Activated T-cell treated with anti-CD3 and anti-CD28 coated beads for 4 hours (primary cell): ENCODE measurements around the gene PWP2.
"Not testable (repeated sequence)": the region's sequence is repeated elsewhere in the genome, so short reads cannot be mapped to it uniquely, and the experiment has no call there.

Experiments
- DNase-seq: peaks from one replicate; pipeline ENCODE4 v3.0.0-alpha.2; 2020

Gene PWP2

GRCh38 chr21:44167527-44167926, 60.3 kb downstream of the PWP2 start:
- DNase-seq: not testable (repeated sequence)

- DNase-seq: not testable (repeated sequence)
Observed at GRCh38 chr21:44170326-44170725, 63.1 kb downstream of the PWP2 start.

- DNase-seq: not testable (repeated sequence)
Observed at GRCh38 chr21:44170863-44171262, 63.7 kb downstream of the PWP2 start.

GRCh38 chr21:44171962-44172572, 64.9 kb downstream of the PWP2 start:
- DNase-seq: not testable (repeated sequence)

GRCh38 chr21:44172741-44173140, 65.5 kb downstream of the PWP2 start:
- not testable (repeated sequence) for DNase-seq

GRCh38 chr21:44175189-44175588, 68.0 kb downstream of the PWP2 start:
- DNase-seq: not testable (repeated sequence)

- DNase-seq: not testable (repeated sequence)
Observed at GRCh38 chr21:44176127-44176526, 68.9 kb downstream of the PWP2 start.
